Neural crest cell (in vitro differentiated cells): ENCODE measurements around the gene TCERG1L. TPM values are rescaled to one million over a fixed set of nuclear protein-coding genes. Genes with fewer than 3 reads are reported as not detected.

Source experiments
- DNase-seq: peaks from one replicate; pipeline ENCODE4 v3.0.0; 2021; ENCODE audit warnings: low read depth, mixed read lengths, low spot score
- H3K27ac Mint-ChIP-seq: one replicate; pipeline ENCODE4 v1.8.0; 2021; ENCODE audit warnings: mild to moderate bottlenecking, mixed read lengths; ENCODE audit not compliant: unreplicated experiment
- H3K27me3 Mint-ChIP-seq: 2 replicates; pipeline ENCODE4 v1.8.0; 2021; ENCODE audit warnings: low read depth, mild to moderate bottlenecking, mixed read lengths
- H3K36me3 Mint-ChIP-seq: 2 replicates; pipeline ENCODE4 v1.8.0; 2021; ENCODE audit warnings: low read depth, mild to moderate bottlenecking, mixed read lengths
- H3K4me1 Mint-ChIP-seq: 2 replicates; pipeline ENCODE4 v1.8.0; 2021; ENCODE audit warnings: mixed read lengths
- H3K4me3 Mint-ChIP-seq: one replicate; pipeline ENCODE4 v1.8.0; 2021; ENCODE audit warnings: mild to moderate bottlenecking, mixed read lengths
- H3K9me3 Mint-ChIP-seq: 2 replicates; pipeline ENCODE4 v1.8.0; 2021; ENCODE audit warnings: mixed read lengths
- CTCF ChIP-seq: fragments of 200-600 bp; sonication (generic); conservative IDR thresholded peaks from 2 replicates; pipeline ENCODE4 v1.5.0; 2021; ENCODE audit warnings: antibody characterized with exemption, mild to moderate bottlenecking
- total RNA-seq: library from RNA; stranded (reverse); gene quantifications from 2 replicates; pipeline ENCODE4 v1.2.1, GENCODE V29; 2021

The TCERG1L gene
- total RNA-seq, 1 donor from 2014 or later = 0.96 TPM

- Mint-ChIP-seq H3K4me3 (no peak overlapping the region), H3K27me3 (no peaks in the 10 kb centered on the region), H3K9me3 (peaks cover 5% of the 10 kb centered on the region), H3K4me1 (peaks cover 16% of the 10 kb centered on the region), H3K27ac (no peak overlapping the region), H3K36me3 (no peaks in the 10 kb centered on the region)
- DNase-seq = no peak
- TF ChIP-seq CTCF = no peak
Observed at GRCh38 chr10:131230641-131231322, 80.7 kb downstream of the TCERG1L start.

- no peak for DNase-seq
- no peak for TF ChIP-seq CTCF
- Mint-ChIP-seq H3K4me1 (peaks cover 16% of the 10 kb centered on the region), H3K27ac (no peak overlapping the region), H3K9me3 (peaks cover 5% of the 10 kb centered on the region), H3K36me3 (no peaks in the 10 kb centered on the region), H3K4me3 (no peak overlapping the region), H3K27me3 (no peaks in the 10 kb centered on the region)
Observed at GRCh38 chr10:131230166-131230565, 81.4 kb downstream of the TCERG1L start.

- no peaks in the 10 kb centered on the region for H3K9me3 Mint-ChIP-seq
- peaks cover 6% of the 10 kb centered on the region for H3K4me1 Mint-ChIP-seq
- no peak for DNase-seq
- no peak for TF ChIP-seq CTCF
- H3K27ac Mint-ChIP-seq = no peak overlapping the region
- H3K36me3 Mint-ChIP-seq = no peaks in the 10 kb centered on the region
- H3K27me3 Mint-ChIP-seq = no peaks in the 10 kb centered on the region
- H3K4me3 Mint-ChIP-seq = no peak overlapping the region
Observed at GRCh38 chr10:131227163-131227740, 84.3 kb downstream of the TCERG1L start.

GRCh38 chr10:131226446-131227162 is 84.9 kb downstream of the TCERG1L start:
- H3K36me3 Mint-ChIP-seq = no peaks in the 10 kb centered on the region

GRCh38 chr10:131224106-131224505 is 87.4 kb downstream of the TCERG1L start:
- H3K27me3 Mint-ChIP-seq = no peaks in the 10 kb centered on the region
- H3K9me3 Mint-ChIP-seq = no peaks in the 10 kb centered on the region
- DNase-seq = no peak
- no peaks in the 10 kb centered on the region for H3K4me1 Mint-ChIP-seq
- no peak for TF ChIP-seq CTCF
- peak overlapping the region; percentile 24 for H3K27ac Mint-ChIP-seq
- no peak overlapping the region for H3K4me3 Mint-ChIP-seq
- H3K36me3 Mint-ChIP-seq = no peaks in the 10 kb centered on the region

More at GRCh38 chr10:131226446-131227162, 84.9 kb downstream of the TCERG1L start:
- H3K4me3 Mint-ChIP-seq = no peak overlapping the region
- no peak for DNase-seq
- no peaks in the 10 kb centered on the region for H3K9me3 Mint-ChIP-seq
- H3K27ac Mint-ChIP-seq = no peak overlapping the region
- H3K27me3 Mint-ChIP-seq = no peaks in the 10 kb centered on the region
- peaks cover 6% of the 10 kb centered on the region for H3K4me1 Mint-ChIP-seq
- no peak for TF ChIP-seq CTCF
